ENCODE results near the gene LEMD3. TPM values are rescaled to one million over a fixed set of nuclear protein-coding genes. Genes with fewer than 3 reads are reported as not detected.

The LEMD3 gene
- total RNA-seq, 1 experiment from 2014 or later: 57.8 TPM

- Histone ChIP-seq H3K9ac (ENCODE audit: low read length) (no peak overlapping the region), H3K4me1 (ENCODE audit: insufficient read depth, low read length) (no peaks in the 10 kb centered on the region), H3K36me3 (ENCODE audit: low read depth, low read length) (no peaks in the 10 kb centered on the region), H2AFZ (ENCODE audit: low read length) (no peak overlapping the region), H3K9me2 (replicated peaks; ENCODE audit: low read length) (no peaks in the 10 kb centered on the region), H3K4me3 (ENCODE audit: low read length) (no peak overlapping the region), H3K9me3 (ENCODE audit: low read length) (no peaks in the 10 kb centered on the region), H3K27me3 (ENCODE audit: low read length) (peaks cover 49% of the 10 kb centered on the region), H3K4me2 (ENCODE audit: low read length) (no peak overlapping the region), H3K79me2 (ENCODE audit: low read length) (no peaks in the 10 kb centered on the region), H4K20me1 (ENCODE audit: low read length) (no peaks in the 10 kb centered on the region), H3K27ac (ENCODE audit: low read length) (no peak overlapping the region), H3F3A (ENCODE audit: low read length, unreplicated experiment) (no peaks in the 10 kb centered on the region)
- POLR2A ChIA-PET (ENCODE audit: unreplicated experiment): no interaction called here
- ATAC-seq (no peak), DNase-seq (no peak)
- TF ChIP-seq EZH2 (IDR thresholded peaks at IDR 0.05; ENCODE audit: low read length, unreplicated experiment) (no peak), CTCF (conservative IDR thresholded peaks at IDR 0.05; ENCODE audit: low read depth, low read length) (no peak), EZH2phosphoT487 (IDR thresholded peaks at IDR 0.05; ENCODE audit: borderline replicate concordance, low read length) (no peak)
- BruUV-seq (replicated peaks): no TSS peak
- intact Hi-C loops (cut with micrococcal nuclease): no loop called here
- CTCF ChIA-PET: no interaction called here
Measured at GRCh38 chr12:65147312-65147905, 22.0 kb upstream of the LEMD3 start.

DNA sequence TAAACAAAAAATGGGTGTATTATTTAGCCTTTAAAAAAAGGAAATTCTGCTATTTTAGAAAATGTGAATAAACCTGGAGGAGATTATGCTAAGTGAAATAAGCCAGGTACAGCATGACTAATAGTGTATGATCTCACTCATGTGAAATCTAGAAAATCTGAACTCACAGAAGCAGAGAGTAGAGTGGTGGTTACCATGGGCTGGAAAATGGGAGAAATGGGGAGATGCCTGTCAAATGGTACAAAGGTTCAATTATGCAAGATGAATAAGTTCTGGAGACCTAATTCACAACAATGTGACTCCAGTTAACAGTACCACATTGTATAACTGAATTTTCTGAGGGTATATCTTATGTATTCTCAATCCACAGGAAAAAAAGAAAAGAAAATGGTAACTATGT lies 17.4 kb upstream of the LEMD3 start:
- ChIA-PET CTCF (no interaction called here), POLR2A (ENCODE audit: unreplicated experiment) (no interaction called here)
- ATAC-seq: no peak
- peak; percentile 41 for DNase-seq
- no peak overlapping the region for H3K27ac ChIP-seq (ENCODE audit: low read length)
- peaks cover 5% of the 10 kb centered on the region; the same call in 1 of the 2 replicates for H3K27me3 ChIP-seq (ENCODE audit: low read length)
- H4K20me1 ChIP-seq (ENCODE audit: low read length): no peaks in the 10 kb centered on the region
- H3K9me2 ChIP-seq (replicated peaks; ENCODE audit: low read length): no peaks in the 10 kb centered on the region
- H3K4me1 ChIP-seq (ENCODE audit: insufficient read depth, low read length): no peaks in the 10 kb centered on the region
- H3K4me3 ChIP-seq (ENCODE audit: low read length): no peak overlapping the region
- TF ChIP-seq EZH2 (IDR thresholded peaks at IDR 0.05; ENCODE audit: low read length, unreplicated experiment) (no peak), EZH2phosphoT487 (IDR thresholded peaks at IDR 0.05; ENCODE audit: borderline replicate concordance, low read length) (no peak), CTCF (conservative IDR thresholded peaks at IDR 0.05; ENCODE audit: low read depth, low read length) (no peak)
- H3K36me3 ChIP-seq (ENCODE audit: low read depth, low read length): no peaks in the 10 kb centered on the region
- no peaks in the 10 kb centered on the region for H3K9me3 ChIP-seq (ENCODE audit: low read length)
- H2AFZ ChIP-seq (ENCODE audit: low read length): no peak overlapping the region
- intact Hi-C loops (cut with micrococcal nuclease): no loop called here
- no peaks in the 10 kb centered on the region for H3K79me2 ChIP-seq (ENCODE audit: low read length)
- no peaks in the 10 kb centered on the region for H3F3A ChIP-seq (ENCODE audit: low read length, unreplicated experiment)
- no TSS peak for BruUV-seq (replicated peaks)
- H3K4me2 ChIP-seq (ENCODE audit: low read length): no peak overlapping the region
- H3K9ac ChIP-seq (ENCODE audit: low read length): no peak overlapping the region

DNA sequence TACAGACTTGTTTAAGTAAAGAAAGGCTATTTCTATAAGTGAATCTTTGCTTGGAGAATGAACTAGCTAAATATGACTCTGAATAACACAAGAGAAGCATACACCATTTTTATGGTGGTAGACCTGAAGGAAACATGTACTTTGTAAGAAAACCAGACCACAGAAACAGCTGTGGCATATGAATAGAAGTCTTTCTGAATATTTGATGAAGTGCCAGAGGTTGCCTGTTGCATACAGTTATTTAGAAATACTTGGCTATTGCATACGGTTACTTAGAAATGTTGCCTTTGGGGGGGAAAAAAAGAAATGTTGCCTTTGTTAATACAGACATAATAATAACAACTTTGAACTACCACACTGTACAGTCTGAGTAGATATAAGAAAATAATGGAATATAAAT lies 16.8 kb upstream of the LEMD3 start:
- ChIA-PET CTCF (interaction anchor here (0.6 kb wide), 1 partner anchor 1678 kb away, joined by 4 read pairs; no protein-coding TSS in a partner anchor), POLR2A (ENCODE audit: unreplicated experiment) (no interaction called here)
- Histone ChIP-seq H3K9ac (ENCODE audit: low read length) (no peak overlapping the region), H3K9me3 (ENCODE audit: low read length) (no peaks in the 10 kb centered on the region), H3K27ac (ENCODE audit: low read length) (no peak overlapping the region), H2AFZ (ENCODE audit: low read length) (no peak overlapping the region), H3K79me2 (ENCODE audit: low read length) (no peaks in the 10 kb centered on the region), H3K9me2 (replicated peaks; ENCODE audit: low read length) (no peaks in the 10 kb centered on the region), H4K20me1 (ENCODE audit: low read length) (no peaks in the 10 kb centered on the region), H3K4me2 (ENCODE audit: low read length) (no peak overlapping the region), H3K4me3 (ENCODE audit: low read length) (no peak overlapping the region), H3K4me1 (ENCODE audit: insufficient read depth, low read length) (no peaks in the 10 kb centered on the region), H3K36me3 (ENCODE audit: low read depth, low read length) (no peaks in the 10 kb centered on the region), H3F3A (ENCODE audit: low read length, unreplicated experiment) (no peaks in the 10 kb centered on the region), H3K27me3 (ENCODE audit: low read length) (peaks cover 5% of the 10 kb centered on the region; the same call in 1 of the 2 replicates)
- TF ChIP-seq EZH2 (IDR thresholded peaks at IDR 0.05; ENCODE audit: low read length, unreplicated experiment) (no peak), EZH2phosphoT487 (IDR thresholded peaks at IDR 0.05; ENCODE audit: borderline replicate concordance, low read length) (no peak), CTCF (conservative IDR thresholded peaks at IDR 0.05; ENCODE audit: low read depth, low read length) (no peak)
- ATAC-seq: no peak
- intact Hi-C loops (cut with micrococcal nuclease): no loop called here
- no TSS peak for BruUV-seq (replicated peaks)
- no peak for DNase-seq
